GM12878 (cell line): ENCODE results near the gene GANAB.

Source experiments
- CBX3 ChIP-seq: fragments of 200-600 bp; sonication (generic); IDR thresholded peaks from 2 replicates; pipeline ENCODE4 v1.6.1; 2016; ENCODE audit warnings: low read depth, borderline replicate concordance
- EGR1 ChIP-seq, 2 experiments: IDR thresholded peaks; 1 replicate in 1 of 2; 2 replicates in 1 of 2; pipeline ENCODE4 v1.6.1; 2011 to 2012; ENCODE audit warnings: low read depth in 2 of 2, low read length in 2 of 2, borderline replicate concordance in 1 of 2, mild to moderate bottlenecking in 1 of 2, moderate library complexity in 1 of 2
- EP300 ChIP-seq, 2 experiments: fragments of 150-350 bp in 1 of 2; IDR thresholded peaks; 2 replicates each; pipeline ENCODE4 v1.6.1; 2011 to 2012; ENCODE audit warnings: low read depth in 2 of 2, low read length in 2 of 2, borderline replicate concordance in 1 of 2, improper control_type of control experiment in 1 of 2, inconsistent platforms in 1 of 2; ENCODE audit not compliant: control insufficient read depth in 1 of 2
- EZH2 ChIP-seq: IDR thresholded peaks from 2 replicates; pipeline ENCODE4 v1.6.1; 2012; ENCODE audit warnings: low read depth, mild to moderate bottlenecking, control low read depth, inconsistent platforms, low read length, borderline replicate concordance; ENCODE audit not compliant: control insufficient read depth
- HDAC6 ChIP-seq: fragments of 200-600 bp; sonication (generic); IDR thresholded peaks from one replicate; pipeline ENCODE4 v1.8.0; 2017; ENCODE audit warnings: antibody characterized with exemption; ENCODE audit not compliant: unreplicated experiment
- PAX8 ChIP-seq: fragments of 450-650 bp; IDR thresholded peaks from 2 replicates; pipeline ENCODE4 v1.6.1; 2017; ENCODE audit warnings: mild to moderate bottlenecking, moderate library complexity
- POLR2A ChIP-seq: IDR thresholded peaks from 2 replicates; pipeline ENCODE4 v1.6.1; 2011; ENCODE audit warnings: low read depth, mild to moderate bottlenecking, low read length
- RCOR1 ChIP-seq: conservative IDR thresholded peaks from 2 replicates; pipeline ENCODE4 v1.6.1; 2012; ENCODE audit warnings: low read depth, low read length, improper control_type of control experiment
- SUZ12 ChIP-seq: fragments of 200-600 bp; sonication (generic); IDR thresholded peaks from one replicate; pipeline ENCODE4 v1.6.1; 2018; ENCODE audit warnings: antibody characterized with exemption, mild to moderate bottlenecking; ENCODE audit not compliant: unreplicated experiment
- YBX1 ChIP-seq: fragments of 450-650 bp; IDR thresholded peaks from 2 replicates; pipeline ENCODE4 v1.6.1; 2016; ENCODE audit warnings: antibody characterized with exemption
- TF ChIP-seq, protein P1 (sequence below), 3 experiments: IDR thresholded peaks in 2 of 3; conservative IDR thresholded peaks in 1 of 3; 2 replicates each; pipeline ENCODE4 v1.5.1; 2011; ENCODE audit warnings: low read depth in 3 of 3, low read length in 3 of 3, mild to moderate bottlenecking in 3 of 3, control low read depth in 2 of 3, moderate library complexity in 2 of 3, inconsistent platforms in 1 of 3, mixed read lengths in 1 of 3; ENCODE audit not compliant: control insufficient read depth in 2 of 3, insufficient read depth in 1 of 3; ENCODE audit errors: extremely low read depth in 1 of 3
- TF ChIP-seq, protein P2 (sequence below): fragments of 450-650 bp; formaldehyde crosslinking; IDR thresholded peaks from 2 replicates; pipeline ENCODE4 v1.4.0; 2020; ENCODE audit warnings: mild to moderate bottlenecking, moderate library complexity
- TF ChIP-seq, protein P3 (sequence below): IDR thresholded peaks from 2 replicates; pipeline ENCODE4 v1.6.1; 2012; ENCODE audit warnings: low read depth, low read length, improper control_type of control experiment
- TF ChIP-seq, protein P4 (sequence below): IDR thresholded peaks from 2 replicates; pipeline ENCODE4 v1.6.1; 2012; ENCODE audit warnings: mild to moderate bottlenecking, low read depth, low read length

DNA sequence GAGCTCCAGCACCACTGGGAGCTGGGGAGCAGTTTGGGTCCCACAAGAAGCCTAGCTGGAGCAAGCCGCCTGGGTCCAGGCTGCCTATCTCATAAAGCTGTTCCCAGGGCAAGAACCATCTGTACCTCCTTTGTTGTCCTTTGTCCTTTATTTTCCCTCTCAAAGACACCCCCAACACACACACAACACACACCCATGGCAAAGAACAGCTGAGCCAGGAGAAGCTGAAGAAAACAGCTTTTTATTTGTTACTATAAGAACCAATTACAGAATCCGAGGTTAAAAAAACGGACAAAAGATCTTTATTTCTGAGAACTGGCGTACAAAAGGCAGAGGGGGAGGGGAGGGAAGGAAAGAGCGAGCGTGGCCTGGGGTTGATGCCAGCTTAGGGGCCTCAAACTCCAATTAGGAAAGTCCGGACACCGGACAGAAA, 53.4 kb downstream of the GANAB start:
- TF ChIP-seq POLR2A (no peak), HDAC6 (no peak), CBX3 (no peak), RCOR1 (no peak), SUZ12 (no peak), YBX1 (no peak), EGR1 (IDR thresholded peaks at IDR 0.05; ENCODE audit: borderline replicate concordance in 1 of 2, low read depth in 2 of 2, low read length in 2 of 2) (no peak), EZH2 (no peak), PAX8 (no peak), EP300 (IDR thresholded peaks at IDR 0.05; ENCODE audit: borderline replicate concordance in 1 of 2, control insufficient read depth in 1 of 2, low read depth in 2 of 2, low read length in 2 of 2) (no peak)
- TF ChIP-seq, protein P1, sequence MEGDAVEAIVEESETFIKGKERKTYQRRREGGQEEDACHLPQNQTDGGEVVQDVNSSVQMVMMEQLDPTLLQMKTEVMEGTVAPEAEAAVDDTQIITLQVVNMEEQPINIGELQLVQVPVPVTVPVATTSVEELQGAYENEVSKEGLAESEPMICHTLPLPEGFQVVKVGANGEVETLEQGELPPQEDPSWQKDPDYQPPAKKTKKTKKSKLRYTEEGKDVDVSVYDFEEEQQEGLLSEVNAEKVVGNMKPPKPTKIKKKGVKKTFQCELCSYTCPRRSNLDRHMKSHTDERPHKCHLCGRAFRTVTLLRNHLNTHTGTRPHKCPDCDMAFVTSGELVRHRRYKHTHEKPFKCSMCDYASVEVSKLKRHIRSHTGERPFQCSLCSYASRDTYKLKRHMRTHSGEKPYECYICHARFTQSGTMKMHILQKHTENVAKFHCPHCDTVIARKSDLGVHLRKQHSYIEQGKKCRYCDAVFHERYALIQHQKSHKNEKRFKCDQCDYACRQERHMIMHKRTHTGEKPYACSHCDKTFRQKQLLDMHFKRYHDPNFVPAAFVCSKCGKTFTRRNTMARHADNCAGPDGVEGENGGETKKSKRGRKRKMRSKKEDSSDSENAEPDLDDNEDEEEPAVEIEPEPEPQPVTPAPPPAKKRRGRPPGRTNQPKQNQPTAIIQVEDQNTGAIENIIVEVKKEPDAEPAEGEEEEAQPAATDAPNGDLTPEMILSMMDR (IDR thresholded peaks at IDR 0.05 in 2 of 3, conservative IDR thresholded peaks at IDR 0.05 in 1 of 3; ENCODE audit: control insufficient read depth in 2 of 3, extremely low read depth in 1 of 3, insufficient read depth in 1 of 3, low read depth in 3 of 3, low read length in 3 of 3) = no peak
- TF ChIP-seq, protein P2, sequence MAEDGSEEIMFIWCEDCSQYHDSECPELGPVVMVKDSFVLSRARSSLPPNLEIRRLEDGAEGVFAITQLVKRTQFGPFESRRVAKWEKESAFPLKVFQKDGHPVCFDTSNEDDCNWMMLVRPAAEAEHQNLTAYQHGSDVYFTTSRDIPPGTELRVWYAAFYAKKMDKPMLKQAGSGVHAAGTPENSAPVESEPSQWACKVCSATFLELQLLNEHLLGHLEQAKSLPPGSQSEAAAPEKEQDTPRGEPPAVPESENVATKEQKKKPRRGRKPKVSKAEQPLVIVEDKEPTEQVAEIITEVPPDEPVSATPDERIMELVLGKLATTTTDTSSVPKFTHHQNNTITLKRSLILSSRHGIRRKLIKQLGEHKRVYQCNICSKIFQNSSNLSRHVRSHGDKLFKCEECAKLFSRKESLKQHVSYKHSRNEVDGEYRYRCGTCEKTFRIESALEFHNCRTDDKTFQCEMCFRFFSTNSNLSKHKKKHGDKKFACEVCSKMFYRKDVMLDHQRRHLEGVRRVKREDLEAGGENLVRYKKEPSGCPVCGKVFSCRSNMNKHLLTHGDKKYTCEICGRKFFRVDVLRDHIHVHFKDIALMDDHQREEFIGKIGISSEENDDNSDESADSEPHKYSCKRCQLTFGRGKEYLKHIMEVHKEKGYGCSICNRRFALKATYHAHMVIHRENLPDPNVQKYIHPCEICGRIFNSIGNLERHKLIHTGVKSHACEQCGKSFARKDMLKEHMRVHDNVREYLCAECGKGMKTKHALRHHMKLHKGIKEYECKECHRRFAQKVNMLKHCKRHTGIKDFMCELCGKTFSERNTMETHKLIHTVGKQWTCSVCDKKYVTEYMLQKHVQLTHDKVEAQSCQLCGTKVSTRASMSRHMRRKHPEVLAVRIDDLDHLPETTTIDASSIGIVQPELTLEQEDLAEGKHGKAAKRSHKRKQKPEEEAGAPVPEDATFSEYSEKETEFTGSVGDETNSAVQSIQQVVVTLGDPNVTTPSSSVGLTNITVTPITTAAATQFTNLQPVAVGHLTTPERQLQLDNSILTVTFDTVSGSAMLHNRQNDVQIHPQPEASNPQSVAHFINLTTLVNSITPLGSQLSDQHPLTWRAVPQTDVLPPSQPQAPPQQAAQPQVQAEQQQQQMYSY = no peak
- TF ChIP-seq, protein P3, sequence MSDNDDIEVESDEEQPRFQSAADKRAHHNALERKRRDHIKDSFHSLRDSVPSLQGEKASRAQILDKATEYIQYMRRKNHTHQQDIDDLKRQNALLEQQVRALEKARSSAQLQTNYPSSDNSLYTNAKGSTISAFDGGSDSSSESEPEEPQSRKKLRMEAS = no peak
- TF ChIP-seq, protein P4, sequence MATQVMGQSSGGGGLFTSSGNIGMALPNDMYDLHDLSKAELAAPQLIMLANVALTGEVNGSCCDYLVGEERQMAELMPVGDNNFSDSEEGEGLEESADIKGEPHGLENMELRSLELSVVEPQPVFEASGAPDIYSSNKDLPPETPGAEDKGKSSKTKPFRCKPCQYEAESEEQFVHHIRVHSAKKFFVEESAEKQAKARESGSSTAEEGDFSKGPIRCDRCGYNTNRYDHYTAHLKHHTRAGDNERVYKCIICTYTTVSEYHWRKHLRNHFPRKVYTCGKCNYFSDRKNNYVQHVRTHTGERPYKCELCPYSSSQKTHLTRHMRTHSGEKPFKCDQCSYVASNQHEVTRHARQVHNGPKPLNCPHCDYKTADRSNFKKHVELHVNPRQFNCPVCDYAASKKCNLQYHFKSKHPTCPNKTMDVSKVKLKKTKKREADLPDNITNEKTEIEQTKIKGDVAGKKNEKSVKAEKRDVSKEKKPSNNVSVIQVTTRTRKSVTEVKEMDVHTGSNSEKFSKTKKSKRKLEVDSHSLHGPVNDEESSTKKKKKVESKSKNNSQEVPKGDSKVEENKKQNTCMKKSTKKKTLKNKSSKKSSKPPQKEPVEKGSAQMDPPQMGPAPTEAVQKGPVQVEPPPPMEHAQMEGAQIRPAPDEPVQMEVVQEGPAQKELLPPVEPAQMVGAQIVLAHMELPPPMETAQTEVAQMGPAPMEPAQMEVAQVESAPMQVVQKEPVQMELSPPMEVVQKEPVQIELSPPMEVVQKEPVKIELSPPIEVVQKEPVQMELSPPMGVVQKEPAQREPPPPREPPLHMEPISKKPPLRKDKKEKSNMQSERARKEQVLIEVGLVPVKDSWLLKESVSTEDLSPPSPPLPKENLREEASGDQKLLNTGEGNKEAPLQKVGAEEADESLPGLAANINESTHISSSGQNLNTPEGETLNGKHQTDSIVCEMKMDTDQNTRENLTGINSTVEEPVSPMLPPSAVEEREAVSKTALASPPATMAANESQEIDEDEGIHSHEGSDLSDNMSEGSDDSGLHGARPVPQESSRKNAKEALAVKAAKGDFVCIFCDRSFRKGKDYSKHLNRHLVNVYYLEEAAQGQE = no peak
